Karpas-422 (cell line): ENCODE results near the gene TDRKH. TPM values are rescaled to one million over a fixed set of nuclear protein-coding genes. Genes with fewer than 3 reads are reported as not detected.

Experiments used
- DNase-seq: peaks from one replicate; pipeline ENCODE4 v3.0.0-alpha.2; 2015
- H2AFZ ChIP-seq: fragments of 200-600 bp; sonication (generic); 2 replicates; pipeline ENCODE4 v1.6.1; 2014; ENCODE audit warnings: antibody characterized with exemption, low read length, mixed read lengths
- H3K27ac ChIP-seq: fragments of 200-600 bp; sonication (generic); 2 replicates; pipeline ENCODE4 v1.5.1; 2014; ENCODE audit warnings: mild to moderate bottlenecking, low read length, moderate library complexity
- H3K27me3 ChIP-seq: fragments of 200-600 bp; sonication (generic); 2 replicates; pipeline ENCODE4 v1.6.1; 2014; ENCODE audit warnings: low read length, mixed read lengths
- H3K36me3 ChIP-seq: fragments of 200-600 bp; sonication (generic); 2 replicates; pipeline ENCODE4 v1.6.1; 2014; ENCODE audit warnings: low read length, mixed read lengths; ENCODE audit not compliant: insufficient read depth
- H3K4me1 ChIP-seq: fragments of 200-600 bp; sonication (generic); 2 replicates; pipeline ENCODE4 v1.6.1; 2014; ENCODE audit warnings: mild to moderate bottlenecking, low read length, mixed read lengths
- H3K4me2 ChIP-seq: fragments of 200-600 bp; sonication (generic); 2 replicates; pipeline ENCODE4 v1.6.1; 2014; ENCODE audit warnings: low read length, low read depth, mild to moderate bottlenecking; ENCODE audit not compliant: poor library complexity, severe bottlenecking
- H3K4me3 ChIP-seq: fragments of 200-600 bp; sonication (generic); 2 replicates; pipeline ENCODE4 v1.5.1; 2014; ENCODE audit warnings: mild to moderate bottlenecking, antibody characterized with exemption, low read length, mixed read lengths
- H3K79me2 ChIP-seq: fragments of 200-600 bp; sonication (generic); 2 replicates; pipeline ENCODE4 v1.6.1; 2014; ENCODE audit warnings: mild to moderate bottlenecking, low read length, mixed read lengths
- H3K9ac ChIP-seq: fragments of 200-600 bp; sonication (generic); 2 replicates; pipeline ENCODE4 v1.6.0; 2014; ENCODE audit warnings: low read length
- H3K9me2 ChIP-seq: fragments of 200-600 bp; sonication (generic), shearing (Covaris generic); replicated peaks from 2 replicates; pipeline ENCODE4 v1.6.0; 2014; ENCODE audit warnings: mild to moderate bottlenecking, low read length, moderate library complexity; ENCODE audit not compliant: insufficient read depth
- H3K9me3 ChIP-seq: fragments of 300-700, 200-600 bp; sonication (generic); 2 replicates; pipeline ENCODE4 v1.6.1; 2014; ENCODE audit warnings: low read length, mixed read lengths
- H4K20me1 ChIP-seq: fragments of 200-600 bp; sonication (generic); 2 replicates; pipeline ENCODE4 v1.6.1; 2014; ENCODE audit warnings: mild to moderate bottlenecking, antibody characterized with exemption, low read length, low read depth; ENCODE audit not compliant: insufficient read depth
- total RNA-seq: library from RNA; depleted of rRNA; stranded (reverse); fragments of >200 nt; shearing (Covaris generic); gene quantifications from 2 replicates; pipeline ENCODE4 v1.2.3, GENCODE V29; 2014; ENCODE audit warnings: low replicate concordance

Gene TDRKH
- total RNA-seq, 1 experiment from 2014 or later, result 5.9 TPM

- no peak overlapping the region for H3K4me2 ChIP-seq
- no peaks in the 10 kb centered on the region for H4K20me1 ChIP-seq
- no peaks in the 10 kb centered on the region for H3K27me3 ChIP-seq
- no peaks in the 10 kb centered on the region for H3K9me2 ChIP-seq
- H3K9me3 ChIP-seq, result no peaks in the 10 kb centered on the region
- no peaks in the 10 kb centered on the region for H3K36me3 ChIP-seq
- H3K4me1 ChIP-seq, result peaks cover 8% of the 10 kb centered on the region
- no peak for DNase-seq
- no peak overlapping the region for H3K9ac ChIP-seq
- no peaks in the 10 kb centered on the region for H3K79me2 ChIP-seq
- no peak overlapping the region for H3K4me3 ChIP-seq
- no peak overlapping the region for H3K27ac ChIP-seq
- no peak overlapping the region for H2AFZ ChIP-seq
Measured at GRCh38 chr1:151809290-151809984, 19.1 kb upstream of the TDRKH start.

GRCh38 chr1:151807766-151808165 is 17.5 kb upstream of the TDRKH start:
- no peak overlapping the region for H3K4me2 ChIP-seq
- H3K9ac ChIP-seq, result no peak overlapping the region
- no peak for DNase-seq
- no peaks in the 10 kb centered on the region for H3K79me2 ChIP-seq
- H3K36me3 ChIP-seq, result no peaks in the 10 kb centered on the region
- no peak overlapping the region for H2AFZ ChIP-seq
- H3K4me3 ChIP-seq, result no peak overlapping the region
- no peaks in the 10 kb centered on the region for H3K27me3 ChIP-seq
- H3K27ac ChIP-seq, result no peak overlapping the region
- H4K20me1 ChIP-seq, result no peaks in the 10 kb centered on the region
- H3K9me3 ChIP-seq, result no peaks in the 10 kb centered on the region
- H3K9me2 ChIP-seq, result no peaks in the 10 kb centered on the region
- peaks cover 11% of the 10 kb centered on the region for H3K4me1 ChIP-seq

- Histone ChIP-seq H3K79me2 (no peaks in the 10 kb centered on the region), H3K27ac (no peak overlapping the region), H3K9ac (no peak overlapping the region), H3K4me3 (no peak overlapping the region), H3K9me3 (no peaks in the 10 kb centered on the region), H3K4me2 (no peak overlapping the region), H3K4me1 (peaks cover 11% of the 10 kb centered on the region), H2AFZ (no peak overlapping the region), H3K36me3 (no peaks in the 10 kb centered on the region), H4K20me1 (no peaks in the 10 kb centered on the region), H3K9me2 (no peaks in the 10 kb centered on the region), H3K27me3 (no peaks in the 10 kb centered on the region)
- no peak for DNase-seq
Measured at GRCh38 chr1:151807131-151807530, 16.8 kb upstream of the TDRKH start.

GRCh38 chr1:151806170-151806569 is 15.9 kb upstream of the TDRKH start:
- Histone ChIP-seq H4K20me1 (no peaks in the 10 kb centered on the region), H3K36me3 (no peaks in the 10 kb centered on the region), H3K9me3 (no peaks in the 10 kb centered on the region), H3K4me3 (no peak overlapping the region), H3K27me3 (no peaks in the 10 kb centered on the region), H2AFZ (no peak overlapping the region), H3K27ac (no peak overlapping the region), H3K4me1 (peaks cover 11% of the 10 kb centered on the region), H3K9ac (no peak overlapping the region), H3K4me2 (no peak overlapping the region), H3K79me2 (no peaks in the 10 kb centered on the region), H3K9me2 (no peaks in the 10 kb centered on the region)
- no peak for DNase-seq

- Histone ChIP-seq H3K4me1 (peaks cover 11% of the 10 kb centered on the region), H3K27me3 (no peaks in the 10 kb centered on the region), H3K9me3 (no peaks in the 10 kb centered on the region), H3K36me3 (no peaks in the 10 kb centered on the region), H3K9ac (no peak within 1 kb of the TSS), H4K20me1 (no peaks in the 10 kb centered on the region), H3K27ac (no peak within 1 kb of the TSS), H3K79me2 (no peaks in the 10 kb centered on the region), H3K9me2 (no peaks in the 10 kb centered on the region), H3K4me3 (no peak within 1 kb of the TSS), H2AFZ (no peak within 1 kb of the TSS), H3K4me2 (no peak within 1 kb of the TSS)
- no peak for DNase-seq
Measured at GRCh38 chr1:151805066-151805820, 14.9 kb upstream of the TDRKH start, which contains the start of gene LINGO4. Gene LINGO4, minus strand, starts transcription at chr1:151805419. Its CDS starts 2,715 bp downstream, at chr1:151802704.

GRCh38 chr1:151803915-151804314 is 13.6 kb upstream of the TDRKH start:
- Histone ChIP-seq H3K79me2 (no peaks in the 10 kb centered on the region), H2AFZ (no peak overlapping the region), H3K36me3 (no peaks in the 10 kb centered on the region), H3K4me3 (no peak overlapping the region), H3K9ac (no peak overlapping the region), H3K27me3 (no peaks in the 10 kb centered on the region), H3K9me3 (no peaks in the 10 kb centered on the region), H3K4me1 (peaks cover 11% of the 10 kb centered on the region), H3K27ac (no peak overlapping the region), H4K20me1 (no peaks in the 10 kb centered on the region), H3K9me2 (no peaks in the 10 kb centered on the region), H3K4me2 (no peak overlapping the region)
- no peak for DNase-seq

- Histone ChIP-seq H3K4me3 (no peak overlapping the region), H3K9me3 (no peaks in the 10 kb centered on the region), H4K20me1 (no peaks in the 10 kb centered on the region), H3K9ac (no peak overlapping the region), H3K36me3 (no peaks in the 10 kb centered on the region), H3K79me2 (no peaks in the 10 kb centered on the region), H2AFZ (no peak overlapping the region), H3K27ac (no peak overlapping the region), H3K4me1 (peaks cover 11% of the 10 kb centered on the region), H3K9me2 (no peaks in the 10 kb centered on the region), H3K27me3 (no peaks in the 10 kb centered on the region), H3K4me2 (no peak overlapping the region)
- no peak for DNase-seq
Measured at GRCh38 chr1:151803164-151803563, 12.9 kb upstream of the TDRKH start.

- H3K9me2 ChIP-seq, result no peaks in the 10 kb centered on the region
- no peak overlapping the region for H3K4me3 ChIP-seq
- no peak overlapping the region for H3K27ac ChIP-seq
- H3K4me1 ChIP-seq, result peaks cover 11% of the 10 kb centered on the region
- no peak for DNase-seq
- H3K27me3 ChIP-seq, result no peaks in the 10 kb centered on the region
- H3K9ac ChIP-seq, result no peak overlapping the region
- no peak overlapping the region for H3K4me2 ChIP-seq
- H3K79me2 ChIP-seq, result no peaks in the 10 kb centered on the region
- H3K36me3 ChIP-seq, result no peaks in the 10 kb centered on the region
- H2AFZ ChIP-seq, result no peak overlapping the region
- H4K20me1 ChIP-seq, result no peaks in the 10 kb centered on the region
- no peaks in the 10 kb centered on the region for H3K9me3 ChIP-seq
Measured at GRCh38 chr1:151802372-151802771, 12.1 kb upstream of the TDRKH start.
